GM18519 (cell line): ENCODE measurements around the gene LAMP5.

Experiments
- ATAC-seq: cut with Tn5 transposase; IDR thresholded peaks from one replicate; pipeline ENCODE4 v1.9.1; 2021; ENCODE audit warnings: mild to moderate bottlenecking, moderate library complexity; ENCODE audit not compliant: unreplicated experiment, low FRiP score

The LAMP5 gene

GRCh38 chr20:9514461-9515213, at the start of gene LAMP5:
Gene LAMP5, plus strand, starts transcription at chr20:9514590. Its CDS starts 263 bp downstream, at chr20:9514853.
- no peak for ATAC-seq

GRCh38 chr20:9467995-9468394, 46.4 kb upstream of the LAMP5 start:
- no peak for ATAC-seq

- no peak for ATAC-seq
Observed at GRCh38 chr20:9474835-9475415, 39.5 kb upstream of the LAMP5 start.

GRCh38 chr20:9475456-9475855, 38.9 kb upstream of the LAMP5 start:
- no peak for ATAC-seq

DNA sequence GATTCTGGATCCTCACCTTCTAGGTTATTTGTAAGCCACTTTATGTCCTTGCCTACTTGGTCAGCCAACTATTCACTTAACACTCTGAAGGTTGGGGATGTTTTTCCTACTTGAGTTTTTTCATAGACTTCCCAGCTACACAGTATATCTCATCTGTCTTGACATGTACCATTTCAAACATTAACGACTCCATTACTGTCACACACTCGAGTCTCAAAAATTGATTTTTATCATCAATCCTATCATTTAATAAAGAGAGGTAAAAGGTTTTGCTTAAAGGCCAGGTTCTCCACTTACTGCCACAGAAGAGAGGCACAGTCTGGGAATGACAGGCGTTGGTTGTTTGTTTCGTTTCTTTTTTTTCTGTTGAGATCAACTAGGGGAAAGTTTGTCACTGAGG, 38.2 kb upstream of the LAMP5 start:
- no peak for ATAC-seq

DNA sequence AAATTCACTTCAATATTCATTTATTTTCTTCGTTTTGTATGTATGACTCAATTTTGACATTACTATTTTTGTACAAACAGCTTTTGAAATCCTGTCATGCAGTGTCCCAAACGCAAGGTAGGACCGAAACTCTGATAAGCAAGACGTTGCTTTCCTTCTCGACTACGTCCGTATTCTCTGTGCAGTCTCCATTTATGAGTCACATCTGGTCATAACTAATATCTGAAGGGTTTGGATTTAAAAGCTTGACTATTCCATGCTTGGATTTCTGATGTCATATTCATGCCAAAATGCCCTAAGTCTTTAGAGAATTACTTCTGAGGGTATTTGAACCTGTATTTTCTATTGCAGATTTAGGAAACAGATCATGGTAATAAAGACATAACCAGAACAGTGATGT, 37.8 kb upstream of the LAMP5 start:
- ATAC-seq, result no peak

GRCh38 chr20:9478771-9479170, 35.6 kb upstream of the LAMP5 start:
- no peak for ATAC-seq

DNA sequence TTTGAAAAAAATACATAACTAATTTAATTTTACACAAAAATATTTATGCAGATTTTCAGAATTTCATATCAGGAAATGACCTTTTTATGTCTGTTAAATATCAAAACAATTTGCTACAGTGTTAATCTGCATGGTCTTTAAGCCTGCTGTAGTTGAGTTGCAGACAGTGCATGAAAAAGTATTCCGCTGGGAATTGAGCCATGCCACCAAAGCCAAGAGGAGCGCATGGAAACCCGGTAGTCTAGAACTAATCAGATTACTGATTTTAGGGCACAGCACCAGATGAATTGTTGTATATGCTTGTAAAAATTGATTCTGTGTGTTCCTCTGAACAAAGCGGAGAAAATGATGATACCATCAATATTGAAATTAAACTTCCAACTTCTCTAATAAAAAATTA, 34.3 kb upstream of the LAMP5 start:
- no peak for ATAC-seq

DNA sequence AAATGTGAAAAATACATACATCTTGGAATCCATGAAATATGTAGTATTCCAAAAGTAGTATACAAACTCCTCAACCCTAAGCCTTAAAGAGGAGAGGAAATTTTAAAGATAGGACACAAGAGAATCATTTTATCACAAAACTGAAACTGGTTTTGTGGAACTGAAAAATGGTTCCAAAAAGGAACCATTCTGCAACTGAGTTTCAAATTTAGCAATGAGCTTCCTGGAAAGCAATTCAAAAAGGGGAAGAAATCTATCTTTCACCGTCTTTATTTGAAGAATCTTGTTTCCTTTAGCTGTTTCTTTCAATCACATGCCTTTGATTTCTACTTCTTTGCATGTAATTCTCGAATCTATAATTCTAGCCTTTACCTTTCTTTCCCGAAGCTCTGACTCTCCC, 32.2 kb upstream of the LAMP5 start:
- ATAC-seq, result no peak

- no peak for ATAC-seq
Observed at GRCh38 chr20:9483131-9483530, 31.3 kb upstream of the LAMP5 start.

GRCh38 chr20:9485614-9486340, 28.6 kb upstream of the LAMP5 start:
- no peak for ATAC-seq

DNA sequence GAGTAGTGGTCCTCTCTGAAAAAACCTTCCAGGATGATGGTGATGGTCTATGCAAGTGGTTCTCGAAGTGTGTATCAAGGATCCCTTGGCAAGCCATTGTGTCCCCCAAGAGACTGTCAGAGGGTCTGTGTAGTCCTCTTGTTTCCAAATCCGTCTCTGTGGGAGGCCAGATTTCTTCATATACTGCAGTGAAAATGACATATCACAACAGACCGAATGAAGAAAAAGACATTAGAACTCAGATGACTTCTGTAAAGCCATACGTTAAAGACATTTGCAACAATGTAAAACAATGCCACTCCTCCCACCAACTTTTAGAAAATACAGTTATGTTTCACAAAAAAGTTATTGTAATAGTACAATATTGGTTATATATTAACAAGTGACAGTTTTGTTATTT, 27.2 kb upstream of the LAMP5 start:
- ATAC-seq, result no peak

DNA sequence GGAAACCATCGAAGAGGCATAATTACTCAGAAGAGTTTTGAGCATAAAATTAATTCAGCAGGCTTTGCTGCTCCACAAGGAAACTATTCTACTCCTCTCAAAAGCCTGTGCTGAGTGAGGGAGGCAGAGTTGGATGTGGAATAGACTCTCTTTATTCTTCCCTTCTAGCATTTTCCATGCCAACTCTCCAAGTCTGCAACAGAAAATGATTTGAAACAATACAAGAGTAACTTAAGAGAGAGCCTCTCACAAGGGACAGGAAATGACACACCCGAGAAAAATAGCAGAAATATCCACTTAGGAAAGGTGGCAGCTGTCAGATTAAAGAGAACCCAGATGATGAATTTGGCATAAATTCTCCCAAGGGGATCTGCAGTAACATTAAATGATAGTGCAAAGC, 26.3 kb upstream of the LAMP5 start:
- no peak for ATAC-seq

DNA sequence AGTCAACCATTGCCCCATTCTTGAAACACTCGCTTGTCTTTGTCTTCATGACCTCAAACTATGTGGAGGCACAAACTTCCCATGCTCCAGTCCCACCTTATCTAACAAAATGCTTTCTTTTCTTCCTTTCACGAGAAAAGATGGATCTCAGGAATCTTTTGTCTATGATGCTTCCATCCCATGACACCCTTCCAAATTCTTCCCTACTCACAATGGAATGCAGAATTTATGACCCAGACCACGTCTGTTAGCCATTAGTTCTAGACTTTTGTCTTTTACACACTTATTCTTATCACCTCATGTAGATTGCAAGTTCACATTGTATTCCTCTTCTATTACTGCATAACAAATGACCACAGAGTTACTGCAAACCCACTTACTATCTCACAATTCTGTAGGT, 24.2 kb upstream of the LAMP5 start:
- ATAC-seq, result no peak

GRCh38 chr20:9490631-9491030, 23.8 kb upstream of the LAMP5 start:
- no peak for ATAC-seq

DNA sequence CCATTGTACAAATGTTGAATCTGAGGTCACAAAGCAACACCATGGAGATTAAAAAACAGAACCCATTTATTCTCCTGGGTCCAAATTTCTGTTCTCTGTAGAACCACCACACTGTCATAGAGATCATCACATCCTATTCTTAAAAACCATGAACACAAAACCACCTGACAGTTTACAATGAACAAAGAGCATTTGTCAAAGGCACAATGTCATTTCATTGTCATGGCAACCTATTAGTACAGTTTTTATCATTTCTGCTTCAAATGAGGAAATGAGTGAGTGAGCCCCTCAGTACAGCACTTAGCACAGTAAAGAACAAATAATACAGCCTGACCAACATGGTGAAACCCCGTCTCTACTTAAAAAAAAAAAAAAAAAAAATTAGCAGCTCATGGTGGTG, 23.1 kb upstream of the LAMP5 start:
- ATAC-seq, result no peak

DNA sequence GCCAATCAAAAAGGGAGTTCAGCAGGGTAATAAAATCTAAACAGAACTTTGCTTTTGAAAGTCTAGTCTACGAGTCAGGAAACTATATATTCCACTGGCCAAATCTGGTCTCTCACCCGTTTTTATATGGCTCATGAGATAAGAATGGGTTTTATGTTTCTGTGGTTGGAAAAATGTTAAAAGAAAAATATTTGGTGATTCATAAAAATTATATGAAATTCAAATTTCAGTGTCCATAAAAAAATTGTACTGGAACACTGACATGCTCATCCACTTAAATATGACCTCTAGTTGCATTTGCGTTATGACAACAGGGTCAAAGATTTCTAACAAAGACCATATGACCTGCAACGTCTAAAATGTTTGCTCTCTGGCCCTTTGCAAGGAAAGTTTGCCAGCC, 22.3 kb upstream of the LAMP5 start:
- ATAC-seq, result no peak

DNA sequence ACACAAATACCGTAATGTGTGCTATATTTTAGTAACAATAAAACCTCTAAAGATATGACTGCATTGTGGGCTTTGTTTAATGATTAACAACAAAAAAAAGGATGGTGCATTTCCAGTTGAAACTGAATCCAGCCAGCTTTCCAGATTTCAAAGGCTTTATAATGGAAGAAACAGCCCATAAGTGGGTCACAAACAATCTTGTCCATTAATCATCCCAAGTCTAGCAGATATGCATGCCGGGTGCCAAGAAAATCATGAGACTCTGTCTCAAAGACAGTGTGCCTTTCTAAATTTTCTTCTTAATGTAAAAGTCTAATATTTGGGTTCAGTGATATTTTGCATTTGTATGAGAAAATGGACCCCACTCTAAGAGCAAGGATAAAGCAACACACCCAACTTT, 20.6 kb upstream of the LAMP5 start:
- no peak for ATAC-seq

GRCh38 chr20:9495701-9496100, 18.7 kb upstream of the LAMP5 start:
- ATAC-seq, result no peak

DNA sequence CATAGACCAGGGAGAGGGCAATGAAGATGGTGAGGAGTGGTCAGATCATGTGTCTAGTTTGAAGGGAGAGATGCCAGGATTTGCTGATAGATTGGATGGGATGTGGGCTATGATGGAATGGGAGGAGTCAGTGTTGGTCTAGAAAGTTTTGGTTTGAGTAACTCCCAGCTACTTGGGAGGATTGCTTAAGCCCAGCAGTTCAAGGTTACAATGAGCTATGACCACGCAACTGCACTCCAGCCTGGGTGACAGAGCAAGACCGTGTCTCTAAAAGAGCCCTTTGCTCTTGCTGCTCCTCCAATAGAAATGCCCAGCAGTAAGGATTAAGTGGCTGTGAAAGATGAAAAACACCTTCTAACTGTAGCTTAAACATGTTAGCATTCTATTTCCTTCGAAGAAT, 18.2 kb upstream of the LAMP5 start:
- no peak for ATAC-seq

DNA sequence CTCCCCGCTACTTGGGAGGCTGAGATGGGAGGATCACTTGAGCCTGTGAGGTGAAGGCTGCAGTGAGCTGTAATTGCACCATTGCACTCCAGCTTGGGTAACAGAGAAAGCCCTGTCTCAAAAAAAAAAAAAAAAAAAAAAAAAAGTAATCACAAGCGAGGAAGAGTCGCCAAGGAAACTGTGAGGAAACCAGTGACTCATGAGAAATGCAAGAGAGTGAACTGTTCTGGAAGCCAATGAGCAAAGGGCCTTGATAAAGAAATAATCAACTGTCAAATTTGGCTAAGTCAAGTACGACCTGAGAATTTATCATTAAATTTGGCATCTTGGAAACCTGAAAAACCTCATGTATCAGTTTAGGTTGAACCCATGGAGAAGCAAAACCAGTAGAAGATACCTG, 16.1 kb upstream of the LAMP5 start:
- no peak for ATAC-seq
